Esophagus mucosa (tissue), 1 donor: ENCODE measurements around the gene GSTA2. TPM values are rescaled to one million over a fixed set of nuclear protein-coding genes. Genes with fewer than 3 reads are reported as not detected.
"Not testable (repeated sequence)": the region's sequence is repeated elsewhere in the genome, so short reads cannot be mapped to it uniquely, and the experiment has no call there.

Experiments used
- ATAC-seq: fragments of 200-7000 bp; cut with Tn5 transposase; one replicate; pipeline ENCODE4 v1.9.1; 2020
- total RNA-seq: library from RNA; stranded (reverse); gene quantifications from one replicate; pipeline ENCODE4 v1.2.4, GENCODE V29; 2023
- donor health status: DM: yes; HTN: yes; CAD: no.

The GSTA2 gene
- total RNA-seq, 1 donor from 2014 or later = not detected

DNA sequence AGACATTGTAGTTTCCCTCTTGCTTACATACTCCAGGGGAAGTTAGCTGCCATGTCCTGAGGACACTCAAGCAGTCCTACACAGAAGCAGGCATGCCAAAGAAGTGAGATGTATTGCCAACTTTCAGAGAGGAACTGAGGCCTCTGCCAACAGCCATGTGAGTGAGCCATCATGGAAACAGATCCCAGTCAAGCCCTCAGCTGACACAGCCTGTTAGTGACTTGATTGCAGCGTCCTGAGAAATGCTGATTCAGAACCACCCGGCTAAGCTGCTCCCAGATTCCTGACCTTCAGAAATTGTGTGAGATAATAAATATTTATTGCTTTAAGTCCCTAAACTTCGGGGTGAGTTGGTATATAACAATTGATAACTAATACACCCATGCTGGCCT, 38.1 kb downstream of the GSTA2 start:
- peak; percentile 74 for ATAC-seq

DNA sequence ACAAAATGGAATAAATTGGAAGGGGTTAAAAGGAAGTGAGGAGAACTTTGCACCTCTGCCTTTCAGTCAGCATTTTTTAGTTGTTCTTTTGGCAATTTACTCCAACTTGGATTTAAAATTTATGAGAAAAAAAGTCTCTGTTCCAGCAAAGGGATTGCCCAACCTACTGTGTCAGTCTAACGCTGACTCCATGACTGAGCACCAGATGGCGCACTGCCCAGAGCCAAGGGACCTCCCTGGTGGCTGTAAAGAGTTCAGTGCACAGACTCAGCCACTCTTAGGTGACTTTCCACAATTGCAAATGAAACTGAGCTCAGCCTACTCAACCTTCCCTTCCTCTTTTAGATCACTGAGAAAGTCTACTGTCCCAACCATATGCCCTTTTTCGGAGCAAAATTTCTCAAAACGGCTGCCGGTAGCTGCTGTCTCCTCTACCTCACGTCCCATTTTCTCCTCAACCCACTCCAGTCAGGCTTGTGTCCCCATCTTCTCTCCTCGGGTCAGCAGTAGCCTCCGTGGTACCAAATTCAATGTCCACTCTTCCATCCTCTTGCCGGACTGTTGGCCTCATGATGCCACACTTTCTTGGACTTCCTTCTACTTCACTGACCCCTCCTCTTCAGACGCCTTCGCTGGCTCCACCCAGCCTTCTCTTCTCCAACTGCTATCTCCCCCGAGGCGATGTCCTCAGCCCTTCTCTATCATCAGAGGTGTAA, 38.7 kb downstream of the GSTA2 start:
- peak; percentile 85 for ATAC-seq

DNA sequence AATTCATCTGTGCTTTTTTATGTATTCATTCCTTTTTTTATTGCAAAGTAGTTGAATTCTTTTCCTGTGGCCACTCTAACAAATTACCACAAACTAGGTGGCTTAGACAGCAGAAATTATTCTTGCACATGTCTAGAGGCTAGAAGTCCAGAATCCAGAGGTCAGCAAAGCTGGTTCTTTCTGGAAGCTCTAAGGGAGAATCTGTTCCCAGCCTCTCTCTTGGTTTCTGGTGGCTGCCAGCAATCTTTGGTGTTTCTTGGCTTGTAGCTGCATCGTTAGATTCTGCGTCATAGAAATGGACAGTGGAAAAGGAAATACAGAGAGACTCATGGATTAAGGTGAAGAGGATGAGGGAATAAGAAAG, 39.3 kb downstream of the GSTA2 start:
- no peak for ATAC-seq

DNA sequence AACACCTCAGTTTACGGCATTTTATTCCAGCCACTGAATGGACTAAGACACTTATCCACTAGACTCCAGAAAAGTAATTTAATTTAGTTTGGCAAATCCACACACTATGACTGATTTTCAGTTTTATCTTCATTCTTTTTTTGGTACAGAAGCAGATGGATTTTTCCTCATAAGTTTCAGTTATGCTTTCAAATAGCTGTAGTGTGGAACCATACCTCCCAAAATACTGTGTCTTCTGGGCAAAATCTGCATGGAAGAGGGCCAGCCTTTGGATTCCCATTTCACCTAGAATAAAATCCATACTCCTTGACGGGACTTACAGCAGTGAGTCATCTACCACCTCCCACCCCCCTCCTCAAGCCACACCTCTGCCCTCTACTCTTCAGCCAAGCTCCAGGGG, 43.0 kb downstream of the GSTA2 start:
- ATAC-seq = no peak

DNA sequence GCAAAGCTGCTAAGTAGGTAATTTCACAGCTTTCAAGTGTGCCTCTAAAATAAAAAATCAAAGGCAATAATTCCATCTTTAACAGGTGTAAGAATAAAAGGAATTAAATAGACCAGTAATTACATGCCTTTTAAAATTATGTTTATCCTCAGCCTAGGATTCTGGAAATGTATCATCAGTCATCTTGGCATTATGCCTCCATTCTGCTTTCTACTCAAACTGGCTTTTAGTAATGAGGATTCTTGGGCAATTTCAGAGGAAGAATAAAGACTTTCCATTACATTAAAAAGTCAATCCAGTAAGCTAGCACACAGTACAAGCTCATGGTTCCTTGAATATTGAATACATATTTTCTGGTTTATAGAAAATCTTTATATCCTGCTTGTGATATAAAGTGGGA, 44.7 kb downstream of the GSTA2 start:
- ATAC-seq = peak; percentile 83

DNA sequence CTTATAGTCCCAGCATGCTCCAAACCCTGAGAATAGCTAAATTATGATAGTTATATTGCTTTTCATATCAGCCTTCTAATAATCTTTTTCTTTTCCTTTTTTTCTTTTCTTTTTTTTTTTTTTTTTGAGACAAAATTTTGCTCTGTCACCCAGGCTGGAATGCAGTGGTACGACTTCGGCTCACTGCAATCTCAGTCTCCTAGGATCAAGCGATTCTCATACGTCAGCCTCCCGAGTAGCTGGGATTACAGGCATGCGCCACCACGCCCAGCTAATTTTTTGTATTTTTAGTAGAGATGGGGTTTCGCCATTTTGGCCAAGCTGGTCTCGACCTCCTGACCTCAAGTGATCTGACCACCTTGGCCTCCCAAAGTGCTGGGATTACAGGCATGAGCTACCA, 48.5 kb downstream of the GSTA2 start:
- not testable (repeated sequence) for ATAC-seq

DNA sequence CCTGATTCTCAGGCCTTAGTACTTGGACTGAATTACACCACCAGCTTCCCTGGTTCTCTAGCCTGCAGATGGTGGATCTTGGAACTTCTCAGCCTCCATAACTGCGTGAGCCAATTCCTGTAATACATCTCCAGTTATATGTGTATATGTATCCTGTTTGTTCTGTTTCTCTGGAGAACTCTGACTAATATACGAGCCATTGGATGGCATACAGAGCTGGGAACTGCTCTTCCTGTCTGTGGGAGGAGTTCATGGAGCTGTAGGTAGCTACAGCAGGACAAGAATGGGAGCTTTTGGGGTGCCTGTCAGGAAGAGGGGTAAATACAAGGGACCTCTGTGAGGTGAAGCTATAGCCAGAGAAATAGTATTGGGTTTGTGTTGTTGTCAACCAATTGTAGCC, 51.1 kb downstream of the GSTA2 start:
- peak; percentile 23 for ATAC-seq

DNA sequence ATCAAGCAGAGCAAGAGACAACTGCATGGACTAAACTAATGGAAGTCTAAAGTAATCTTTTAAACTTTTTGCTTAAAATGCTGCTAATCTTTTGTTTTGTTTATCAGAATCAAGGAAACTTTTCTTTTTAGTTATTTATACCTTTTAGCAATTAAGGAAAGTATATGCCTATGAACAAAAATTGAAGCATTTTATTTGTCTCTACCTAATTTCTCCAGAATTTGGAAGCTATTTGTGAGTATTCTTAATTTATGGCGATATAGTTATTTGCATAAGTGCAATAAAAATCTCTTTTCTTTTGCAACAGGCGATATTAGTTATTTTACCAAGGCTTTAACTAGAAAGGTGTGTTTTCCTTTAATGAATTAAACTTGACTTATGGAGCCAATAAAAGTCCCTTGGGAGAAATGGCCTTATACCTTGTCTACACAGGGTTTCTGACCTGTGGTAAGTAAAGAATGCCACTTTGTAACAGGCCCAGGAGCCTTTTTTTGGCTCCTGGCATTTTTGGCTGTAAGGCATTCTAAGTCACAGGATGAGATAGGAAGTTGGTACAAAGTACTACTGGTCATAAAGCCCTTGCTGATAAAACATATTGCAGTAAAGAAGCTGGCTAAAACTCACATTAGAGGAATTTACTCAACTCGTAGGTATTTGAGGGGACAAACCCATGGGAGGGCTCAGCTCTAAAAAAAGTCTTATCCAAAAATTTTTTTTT, 55.2 kb downstream of the GSTA2 start:
- no peak for ATAC-seq

DNA sequence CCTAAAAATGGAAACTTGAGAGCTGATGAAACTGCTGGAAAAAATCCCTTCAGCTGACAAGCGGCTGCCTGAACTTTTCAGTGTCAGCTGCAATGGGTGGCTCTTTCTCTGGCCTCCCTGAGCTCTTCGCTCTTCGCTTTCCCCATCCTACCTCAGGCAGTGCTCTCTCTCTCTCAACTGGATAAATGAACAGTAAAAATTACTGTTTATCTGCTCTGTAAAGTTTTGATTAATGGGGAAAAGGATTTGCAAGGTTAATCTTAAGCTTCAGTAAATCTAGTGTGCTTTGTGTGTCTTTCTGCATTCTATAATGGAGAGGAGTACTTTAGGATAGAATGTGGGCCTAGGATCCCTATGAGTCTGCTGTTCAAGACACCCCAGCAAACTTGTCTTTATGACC, 57.3 kb downstream of the GSTA2 start:
- no peak for ATAC-seq

DNA sequence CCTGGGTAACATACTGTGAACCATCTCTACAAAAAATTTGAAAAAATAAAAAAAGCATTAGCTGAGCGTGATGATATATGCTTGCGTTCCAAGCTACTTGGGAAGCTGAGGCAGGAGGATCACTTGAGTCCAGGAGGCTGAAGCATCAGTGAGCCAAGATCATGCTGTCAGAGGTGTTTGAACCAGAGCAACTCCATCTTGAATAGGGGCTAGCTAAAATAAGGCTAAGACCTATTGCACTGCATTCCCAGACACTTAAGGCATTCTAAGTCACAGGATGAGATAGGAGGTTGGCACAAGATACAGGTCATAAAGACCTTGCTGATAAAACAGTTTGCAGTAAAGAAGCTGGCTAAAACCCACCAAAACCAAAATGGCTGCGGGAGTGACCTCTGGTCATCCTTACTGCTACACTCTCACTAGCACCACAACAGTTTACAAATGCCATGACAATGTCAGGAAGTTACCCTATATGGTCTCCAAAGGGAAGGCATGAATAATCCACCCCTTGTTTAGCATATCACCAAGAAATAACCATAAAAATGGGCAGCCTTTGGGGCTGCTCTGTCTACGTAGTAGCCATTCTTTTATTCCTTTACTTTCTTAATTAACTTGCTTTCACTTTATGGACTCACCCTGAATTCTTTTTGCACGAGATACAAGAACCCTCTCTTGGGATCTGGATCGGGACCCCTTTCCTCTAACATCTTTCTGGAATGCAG, 58.3 kb downstream of the GSTA2 start:
- not testable (repeated sequence) for ATAC-seq

DNA sequence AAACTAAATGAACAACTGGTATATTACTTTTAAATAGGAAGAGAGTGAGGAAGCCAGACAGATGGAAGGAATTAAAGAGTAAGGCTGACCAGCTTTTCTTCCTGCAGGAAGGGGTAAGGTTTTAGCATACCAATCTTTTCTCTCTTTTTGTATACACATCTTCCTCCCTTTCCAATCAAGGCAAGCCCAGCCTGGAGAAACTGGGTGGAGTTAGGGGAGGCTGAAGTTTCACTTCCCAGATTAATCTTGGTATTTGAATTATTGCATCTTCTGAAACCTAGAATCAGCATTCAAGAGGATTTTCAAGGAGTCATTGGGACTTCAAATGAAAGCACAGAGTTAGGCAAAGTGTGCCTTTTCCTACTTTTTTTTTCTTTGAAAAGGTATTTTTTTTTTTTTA, 59.2 kb downstream of the GSTA2 start:
- no peak for ATAC-seq

Other genes with a start within 250 kb of the GSTA2 start
- 3.5 TPM for gene TRAM2, start 186.4 kb downstream of the GSTA2 start, total RNA-seq
- gene TMEM14A, start 92.4 kb downstream of the GSTA2 start, total RNA-seq = 40.6 TPM
- gene GSTA1, start 40.3 kb upstream of the GSTA2 start, total RNA-seq = 1.6 TPM
- gene GSTA5, start 77.3 kb upstream of the GSTA2 start, total RNA-seq = not detected
- gene GSTA3, start 146.2 kb upstream of the GSTA2 start, total RNA-seq = not detected
- gene GSTA4, start 231.8 kb upstream of the GSTA2 start, total RNA-seq = 64.0 TPM